Activated CD8-positive, alpha-beta memory T cell treated with anti-CD3 and anti-CD28 coated beads, Interleukin-2, amount 50 U/mL, for 1 hour (primary cell): ENCODE data around the gene LRBA.
"Not testable (repeated sequence)": the region's sequence is repeated elsewhere in the genome, so short reads cannot be mapped to it uniquely, and the experiment has no call there.

ENCODE experiments used
- DNase-seq: peaks from one replicate; pipeline ENCODE4 v3.0.0-alpha.2; 2020; ENCODE audit errors: extremely low read depth

LRBA gene

GRCh38 chr4:150567070-150567469 is 448.0 kb downstream of the LRBA start:
- DNase-seq, result no peak

GRCh38 chr4:150564967-150565366 is 450.1 kb downstream of the LRBA start:
- not testable (repeated sequence) for DNase-seq

GRCh38 chr4:150562751-150563150 is 452.3 kb downstream of the LRBA start:
- no peak for DNase-seq

- no peak for DNase-seq
These were observed 452.8 kb downstream of the LRBA start for GRCh38 chr4:150562250-150562649.

GRCh38 chr4:150561143-150561737 is 453.8 kb downstream of the LRBA start:
- DNase-seq, result no peak

GRCh38 chr4:150557811-150558210 is 457.3 kb downstream of the LRBA start:
- DNase-seq, result not testable (repeated sequence)

- DNase-seq, result no peak
These were observed 467.8 kb downstream of the LRBA start for GRCh38 chr4:150547154-150547838.

- no peak for DNase-seq
These were observed 468.8 kb downstream of the LRBA start for GRCh38 chr4:150546286-150546685.

- no peak for DNase-seq
These were observed 472.0 kb downstream of the LRBA start for GRCh38 chr4:150543042-150543441.

- no peak for DNase-seq
These were observed 473.4 kb downstream of the LRBA start for GRCh38 chr4:150541681-150542080.

GRCh38 chr4:150540959-150541360 is 474.1 kb downstream of the LRBA start:
- no peak for DNase-seq

GRCh38 chr4:150540536-150540935 is 474.5 kb downstream of the LRBA start:
- DNase-seq, result no peak

- not testable (repeated sequence) for DNase-seq
These were observed 477.2 kb downstream of the LRBA start for GRCh38 chr4:150537911-150538310.

GRCh38 chr4:150534818-150535217 is 480.3 kb downstream of the LRBA start:
- no peak for DNase-seq

- no peak for DNase-seq
These were observed 481.4 kb downstream of the LRBA start for GRCh38 chr4:150533673-150534072.

- no peak for DNase-seq
These were observed 489.7 kb downstream of the LRBA start for GRCh38 chr4:150525321-150525868.

GRCh38 chr4:150518559-150518958 is 496.5 kb downstream of the LRBA start:
- DNase-seq, result no peak

- DNase-seq, result no peak
These were observed 499.9 kb downstream of the LRBA start for GRCh38 chr4:150515135-150515534.

- no peak for DNase-seq
These were observed 500.4 kb downstream of the LRBA start for GRCh38 chr4:150514709-150515108.

GRCh38 chr4:150510176-150510865 is 504.8 kb downstream of the LRBA start:
- no peak for DNase-seq

GRCh38 chr4:150507656-150508055 is 507.4 kb downstream of the LRBA start:
- DNase-seq, result not testable (repeated sequence)

- no peak for DNase-seq
These were observed 513.1 kb downstream of the LRBA start for GRCh38 chr4:150501983-150502382.
